AG10803 (cell line): ENCODE measurements around the gene MEGF9.

Experiments
- DNase-seq: peaks from one replicate; pipeline ENCODE4 v3.0.0; 2010; ENCODE audit warnings: low read depth
- H3K4me3 ChIP-seq: 2 replicates; pipeline ENCODE4 v1.5.1; 2011; ENCODE audit warnings: mild to moderate bottlenecking, low read length, control low read depth
- TF ChIP-seq, protein P1 (sequence below): conservative IDR thresholded peaks from 2 replicates; pipeline ENCODE4 v1.5.1; 2011; ENCODE audit warnings: mild to moderate bottlenecking, low read length, control low read depth, inconsistent platforms

MEGF9 gene

DNA sequence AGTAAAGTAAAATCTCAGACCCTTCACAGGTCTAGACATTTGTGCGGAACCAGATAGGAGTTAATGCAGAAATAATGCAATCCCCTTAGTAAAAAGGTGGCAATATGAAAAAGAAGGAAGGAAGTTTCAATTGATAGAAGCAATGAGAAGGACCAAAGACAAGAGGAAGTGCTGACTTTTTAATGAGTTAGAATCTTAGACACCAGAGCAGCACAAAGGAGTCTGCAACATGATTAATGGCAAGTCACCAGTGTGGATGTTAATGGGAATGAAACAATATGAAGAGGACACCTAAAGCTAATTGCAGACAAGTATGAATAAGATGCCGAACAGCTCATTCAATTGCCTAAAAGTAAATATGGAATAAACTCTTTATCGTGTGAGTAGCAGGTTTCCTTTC, 50.9 kb downstream of the MEGF9 start:
- H3K4me3 ChIP-seq: no peak overlapping the region
- TF ChIP-seq, protein P1, sequence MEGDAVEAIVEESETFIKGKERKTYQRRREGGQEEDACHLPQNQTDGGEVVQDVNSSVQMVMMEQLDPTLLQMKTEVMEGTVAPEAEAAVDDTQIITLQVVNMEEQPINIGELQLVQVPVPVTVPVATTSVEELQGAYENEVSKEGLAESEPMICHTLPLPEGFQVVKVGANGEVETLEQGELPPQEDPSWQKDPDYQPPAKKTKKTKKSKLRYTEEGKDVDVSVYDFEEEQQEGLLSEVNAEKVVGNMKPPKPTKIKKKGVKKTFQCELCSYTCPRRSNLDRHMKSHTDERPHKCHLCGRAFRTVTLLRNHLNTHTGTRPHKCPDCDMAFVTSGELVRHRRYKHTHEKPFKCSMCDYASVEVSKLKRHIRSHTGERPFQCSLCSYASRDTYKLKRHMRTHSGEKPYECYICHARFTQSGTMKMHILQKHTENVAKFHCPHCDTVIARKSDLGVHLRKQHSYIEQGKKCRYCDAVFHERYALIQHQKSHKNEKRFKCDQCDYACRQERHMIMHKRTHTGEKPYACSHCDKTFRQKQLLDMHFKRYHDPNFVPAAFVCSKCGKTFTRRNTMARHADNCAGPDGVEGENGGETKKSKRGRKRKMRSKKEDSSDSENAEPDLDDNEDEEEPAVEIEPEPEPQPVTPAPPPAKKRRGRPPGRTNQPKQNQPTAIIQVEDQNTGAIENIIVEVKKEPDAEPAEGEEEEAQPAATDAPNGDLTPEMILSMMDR: no peak
- DNase-seq: no peak

DNA sequence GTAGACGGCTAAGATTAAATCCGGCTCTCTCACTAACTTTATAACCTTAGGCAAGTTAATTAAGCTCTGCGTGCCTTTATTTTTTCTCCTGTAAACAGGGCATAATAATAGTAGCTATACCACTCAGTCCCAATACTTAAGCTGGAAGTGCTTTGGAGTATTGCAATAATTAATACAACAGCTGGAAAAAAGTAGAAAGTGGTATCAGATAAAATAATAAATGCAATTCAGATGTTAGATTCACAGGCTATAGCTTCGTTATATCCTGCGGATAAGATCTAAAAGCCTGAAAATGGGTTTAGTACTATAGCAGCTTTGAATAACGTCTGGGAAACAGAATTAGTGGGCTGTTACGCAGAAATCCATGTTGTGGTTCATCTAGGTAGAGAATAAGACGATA, 51.8 kb downstream of the MEGF9 start:
- no peak for DNase-seq
- TF ChIP-seq, protein P1: no peak
- no peak overlapping the region for H3K4me3 ChIP-seq

DNA sequence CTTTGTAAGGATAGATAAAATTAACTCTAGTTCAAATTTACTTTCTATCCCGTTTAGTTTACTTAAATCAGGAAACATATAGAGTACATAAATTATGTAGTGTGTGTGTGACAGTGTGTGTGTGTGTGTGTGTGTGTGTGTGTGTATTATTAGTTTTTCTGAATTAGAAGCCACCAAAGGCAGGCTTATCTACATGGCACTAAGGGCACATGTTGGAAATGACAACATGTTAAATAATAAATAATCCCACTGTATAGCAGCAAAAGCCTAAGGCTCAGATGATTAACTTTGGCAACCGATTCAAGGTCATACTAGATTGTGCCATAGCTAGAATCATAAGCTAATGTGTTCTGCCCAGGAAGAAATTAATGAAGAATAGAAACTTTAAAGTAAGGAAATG, 54.6 kb downstream of the MEGF9 start:
- no peak overlapping the region for H3K4me3 ChIP-seq
- no peak for DNase-seq
- TF ChIP-seq, protein P1: no peak

DNA sequence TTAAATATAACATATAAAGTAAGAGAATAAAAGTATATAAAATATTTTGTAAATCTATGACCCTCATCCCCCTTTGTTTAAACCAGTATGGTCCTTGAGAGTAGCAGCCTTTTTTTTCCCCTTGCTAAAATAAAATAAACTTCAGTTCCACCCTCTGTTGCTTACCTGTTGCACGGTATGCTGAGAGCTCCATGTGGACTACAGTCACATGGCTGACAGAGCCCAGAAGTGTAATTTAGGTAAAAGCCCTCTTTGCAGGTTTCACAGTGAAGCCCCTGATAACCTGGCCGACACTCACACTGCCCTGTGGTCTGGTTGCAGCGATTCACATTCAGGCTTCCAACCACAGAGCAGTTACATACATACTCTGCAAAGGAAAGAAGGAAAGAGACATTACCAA, 55.1 kb downstream of the MEGF9 start:
- TF ChIP-seq, protein P1: no peak
- no peak overlapping the region for H3K4me3 ChIP-seq
- no peak for DNase-seq

DNA sequence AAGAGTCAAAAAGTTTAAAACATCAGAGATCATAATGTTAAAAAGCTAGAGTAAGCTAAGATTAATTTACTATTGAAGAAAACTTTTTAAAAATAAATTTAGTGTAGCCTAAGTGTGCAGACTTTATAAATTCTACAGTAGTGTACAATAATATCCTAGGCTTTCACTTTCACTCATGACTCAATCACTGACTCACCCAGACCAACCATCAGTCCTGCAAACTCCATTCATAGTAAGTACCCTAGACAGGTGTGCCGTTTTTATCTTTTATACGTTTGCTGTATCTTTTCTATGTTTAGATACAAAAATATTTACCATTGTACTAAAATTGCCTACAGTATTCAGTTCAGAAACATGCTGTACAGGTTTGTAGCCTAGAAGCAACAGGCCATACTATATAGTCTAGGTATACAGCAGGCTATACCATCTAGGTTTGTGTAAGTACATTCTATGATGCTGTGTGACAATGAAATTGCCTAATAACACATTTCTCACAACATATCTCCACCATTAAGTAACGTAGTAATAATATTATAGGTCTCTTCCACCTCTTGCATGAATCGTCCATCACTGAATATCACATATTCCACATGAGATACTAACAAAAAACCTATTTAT, 59.2 kb downstream of the MEGF9 start:
- DNase-seq: no peak
- TF ChIP-seq, protein P1: no peak
- no peak overlapping the region for H3K4me3 ChIP-seq

DNA sequence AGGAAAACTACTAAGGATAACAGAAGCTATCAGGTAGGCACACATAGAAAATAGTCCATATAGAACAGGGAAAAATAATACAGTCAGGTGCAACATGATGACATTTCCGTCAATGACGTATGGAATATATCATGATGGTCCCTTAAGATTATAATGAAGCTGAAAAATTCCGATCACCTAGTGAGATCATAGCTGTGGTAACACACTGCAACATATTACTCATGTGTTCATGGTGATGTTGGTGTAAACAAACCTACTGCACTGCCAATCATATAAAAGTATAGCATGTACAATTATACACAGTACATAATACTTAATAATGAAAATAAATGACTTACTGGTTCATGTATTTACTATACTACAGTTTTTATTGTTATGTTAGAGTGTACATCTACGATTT, 60.0 kb downstream of the MEGF9 start:
- no peak for DNase-seq
- H3K4me3 ChIP-seq: no peak overlapping the region
- TF ChIP-seq, protein P1: no peak

DNA sequence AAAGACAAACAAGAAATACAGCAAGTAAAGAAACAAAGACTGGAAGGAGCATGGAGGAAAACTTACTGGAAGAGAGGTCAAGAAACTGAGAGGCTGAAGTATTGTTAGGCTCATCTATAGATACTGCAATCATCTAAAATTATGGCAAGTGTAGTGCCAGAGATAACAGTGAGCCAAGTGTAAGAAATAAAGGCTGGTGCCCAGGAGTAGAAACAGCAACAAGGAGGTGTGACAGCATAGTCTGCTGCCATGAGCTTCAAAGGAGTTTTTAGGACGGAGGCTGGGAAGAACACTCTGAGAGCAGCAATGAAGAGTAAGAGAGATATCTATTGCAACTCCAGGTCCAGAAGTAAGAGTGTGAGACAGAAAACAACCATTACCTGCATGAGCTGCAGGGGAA, 60.5 kb downstream of the MEGF9 start:
- TF ChIP-seq, protein P1: no peak
- H3K4me3 ChIP-seq: no peak overlapping the region
- DNase-seq: no peak
